Trophoblast cell (in vitro differentiated cells and primary cell): Measurements from ENCODE around the gene SST.

ENCODE experiments used
- DNase-seq, 2 donors: peaks; one replicate each; pipeline ENCODE4 v3.0.0-alpha.2; 2016
- H2AFZ ChIP-seq: 2 replicates; pipeline ENCODE4 v1.6.1; 2013; ENCODE audit warnings: low read length, moderate library complexity, mild to moderate bottlenecking; ENCODE audit not compliant: insufficient read depth, poor library complexity
- H2AK5ac ChIP-seq: 2 replicates; pipeline ENCODE4 v1.6.1; 2013; ENCODE audit warnings: mild to moderate bottlenecking, low read length
- H2BK120ac ChIP-seq: 2 replicates; pipeline ENCODE4 v1.6.1; 2013; ENCODE audit warnings: low read length, mild to moderate bottlenecking, moderate library complexity; ENCODE audit not compliant: insufficient read depth, poor library complexity
- H2BK12ac ChIP-seq: 2 replicates; pipeline ENCODE4 v1.6.1; 2013; ENCODE audit warnings: mild to moderate bottlenecking, low read length, moderate library complexity
- H2BK5ac ChIP-seq: 2 replicates; pipeline ENCODE4 v1.6.1; 2013; ENCODE audit warnings: low read length, low read depth, moderate library complexity, mild to moderate bottlenecking; ENCODE audit not compliant: poor library complexity
- H3K14ac ChIP-seq: 2 replicates; pipeline ENCODE4 v1.6.1; 2013; ENCODE audit warnings: mild to moderate bottlenecking, low read length
- H3K18ac ChIP-seq: 2 replicates; pipeline ENCODE4 v1.6.1; 2013; ENCODE audit warnings: mild to moderate bottlenecking, low read length
- H3K23ac ChIP-seq: 2 replicates; pipeline ENCODE4 v1.6.1; 2013; ENCODE audit warnings: low read length
- H3K27ac ChIP-seq: 2 replicates; pipeline ENCODE4 v1.5.1; 2013; ENCODE audit warnings: low read depth, mild to moderate bottlenecking, inconsistent platforms, low read length, moderate library complexity
- H3K27me3 ChIP-seq: 2 replicates; pipeline ENCODE4 v1.6.1; 2013; ENCODE audit warnings: inconsistent platforms, mild to moderate bottlenecking, low read length, moderate library complexity; ENCODE audit not compliant: insufficient read depth
- H3K36me3 ChIP-seq, 2 experiments: 1 replicate in 1 of 2; 2 replicates in 1 of 2; pipeline ENCODE4 v1.6.1; 2013; ENCODE audit warnings: low read length in 2 of 2, mild to moderate bottlenecking in 2 of 2, moderate library complexity in 1 of 2; ENCODE audit not compliant: insufficient read depth in 2 of 2, control insufficient read depth in 1 of 2
- H3K4ac ChIP-seq: 2 replicates; pipeline ENCODE4 v1.6.1; 2013; ENCODE audit warnings: low read depth, mild to moderate bottlenecking, low read length, moderate library complexity
- H3K4me1 ChIP-seq, 2 experiments: 1 replicate in 1 of 2; 2 replicates in 1 of 2; pipeline ENCODE4 v1.6.1; 2013; ENCODE audit warnings: low read length in 2 of 2, mild to moderate bottlenecking in 2 of 2, moderate library complexity in 1 of 2; ENCODE audit not compliant: insufficient read depth in 2 of 2, control insufficient read depth in 1 of 2
- H3K4me2 ChIP-seq: 2 replicates; pipeline ENCODE4 v1.6.1; 2013; ENCODE audit warnings: inconsistent platforms, mild to moderate bottlenecking, low read length, moderate library complexity
- H3K4me3 ChIP-seq: 2 replicates; pipeline ENCODE4 v1.5.1; 2013; ENCODE audit warnings: mild to moderate bottlenecking, low read depth, low read length, inconsistent platforms
- H3K79me1 ChIP-seq: one replicate; pipeline ENCODE4 v1.6.1; 2013; ENCODE audit warnings: low read length
- H3K79me2 ChIP-seq: 2 replicates; pipeline ENCODE4 v1.6.1; 2013; ENCODE audit warnings: low read length, mild to moderate bottlenecking; ENCODE audit not compliant: control insufficient read depth, insufficient read depth, poor library complexity
- H3K9ac ChIP-seq: 2 replicates; pipeline ENCODE4 v1.6.1; 2013; ENCODE audit warnings: mild to moderate bottlenecking, low read length
- H3K9me3 ChIP-seq: 2 replicates; pipeline ENCODE4 v1.6.1; 2013; ENCODE audit warnings: low read depth, mild to moderate bottlenecking, control low read depth, inconsistent platforms, low read length; ENCODE audit not compliant: insufficient read depth
- H4K12ac ChIP-seq: 2 replicates; pipeline ENCODE4 v1.6.1; 2013; ENCODE audit warnings: low read depth, mild to moderate bottlenecking, low read length, moderate library complexity
- H4K8ac ChIP-seq: 2 replicates; pipeline ENCODE4 v1.6.1; 2013; ENCODE audit warnings: low read depth, mild to moderate bottlenecking, low read length, moderate library complexity
- H4K91ac ChIP-seq: one replicate; pipeline ENCODE4 v1.6.1; 2013; ENCODE audit warnings: low read depth, mild to moderate bottlenecking, low read length, moderate library complexity
- WGBS: extraction: QIAGEN DNeasy Blood & Tissue Kit; methylation state at CpG from one replicate; pipeline ENCODE4 v1.1.7; 2013; ENCODE audit warnings: missing lambda C conversion rate; ENCODE audit not compliant: insufficient read length, insufficient coverage; ENCODE audit errors: extremely low coverage; 5-methylcytosine and 5-hydroxymethylcytosine counted together

Gene SST

DNA sequence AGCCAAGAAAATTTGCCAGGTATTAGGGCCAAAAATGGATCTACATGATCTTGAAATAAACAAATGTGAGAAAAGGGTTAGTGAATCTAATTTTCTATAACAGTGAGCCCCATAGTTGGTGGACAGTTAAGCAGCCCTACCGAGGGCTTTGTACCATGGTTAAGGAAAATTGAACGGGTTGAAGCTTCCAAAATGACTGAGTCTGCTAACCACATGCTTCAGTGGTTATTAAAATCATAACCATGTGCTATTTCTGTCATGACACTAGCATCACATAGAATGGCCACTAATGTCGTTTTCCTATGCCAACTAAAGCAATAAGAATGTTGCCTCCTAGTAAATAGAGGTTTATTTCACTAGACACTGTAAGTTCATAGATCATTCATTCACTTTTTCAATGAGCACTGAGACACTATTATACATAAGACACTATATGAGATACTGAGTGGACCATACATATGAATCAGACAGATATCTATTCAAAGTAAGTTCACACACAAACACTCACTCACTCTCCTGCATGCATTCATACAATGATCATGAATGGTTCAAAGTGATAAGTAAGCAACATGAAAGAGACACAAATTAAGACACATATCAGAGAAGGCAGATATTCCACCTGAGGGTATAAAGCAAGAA, 4.3 kb downstream of the SST start:
- Histone ChIP-seq H3K4ac (no peak overlapping the region), H3K4me2 (no peak overlapping the region), H3K27me3 (no peaks in the 10 kb centered on the region), H2AK5ac (no peak overlapping the region), H3K4me3 (no peak overlapping the region), H3K4me1 (peaks cover 2 to 4% of the 10 kb centered on the region in 2 experiments), H3K23ac (no peak overlapping the region), H4K12ac (no peak overlapping the region), H3K79me1 (no peaks in the 10 kb centered on the region), H2BK12ac (no peak overlapping the region), H3K14ac (no peak overlapping the region), H3K18ac (no peak overlapping the region), H2AFZ (no peak overlapping the region), H3K79me2 (no peaks in the 10 kb centered on the region), H4K91ac (no peak overlapping the region), H2BK5ac (no peak overlapping the region), H3K9ac (no peak overlapping the region), H3K36me3 (no peaks in the 10 kb centered on the region), H4K8ac (no peak overlapping the region), H3K27ac (no peak overlapping the region), H2BK120ac (no peak overlapping the region), H3K9me3 (no peaks in the 10 kb centered on the region)
- no peak for DNase-seq
- no CpG with 5 or more reads among the region's 3 CpGs for WGBS

GRCh38 chr3:187665010-187665409, 5.2 kb downstream of the SST start:
- H3K79me1 ChIP-seq, result no peaks in the 10 kb centered on the region

DNA sequence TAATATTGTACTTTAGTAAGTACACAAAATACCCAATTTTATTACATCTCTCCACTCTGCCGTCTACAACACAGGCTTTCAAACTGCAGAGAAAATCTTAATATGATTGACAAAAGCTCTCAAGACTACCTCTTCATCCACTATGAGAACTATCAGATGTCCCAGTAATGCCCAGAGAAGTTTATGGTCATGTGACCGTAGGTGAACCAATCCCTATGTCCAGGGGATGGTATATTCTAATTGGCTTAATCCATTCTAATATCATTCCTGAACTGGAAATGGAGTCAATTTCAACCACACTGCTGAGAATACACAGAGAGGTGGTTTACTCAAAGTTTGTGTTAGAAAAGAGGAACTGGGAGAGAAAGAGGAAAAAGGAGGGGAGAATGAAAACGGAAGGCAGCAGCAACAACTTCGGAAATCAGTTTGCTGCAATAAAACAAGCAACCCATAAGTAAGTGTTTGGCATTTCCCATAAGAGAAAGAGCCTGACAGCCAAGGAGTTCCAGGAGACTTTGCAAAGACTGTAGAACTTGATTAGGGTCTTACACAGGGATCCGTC, 7.3 kb downstream of the SST start:
- Histone ChIP-seq H2AK5ac (no peak overlapping the region), H2BK12ac (no peak overlapping the region), H3K79me2 (no peaks in the 10 kb centered on the region), H3K4me1 (no peaks in the 10 kb centered on the region), H2BK120ac (no peak overlapping the region), H3K27ac (no peak overlapping the region), H3K4ac (no peak overlapping the region), H3K36me3 (no peaks in the 10 kb centered on the region), H3K9ac (no peak overlapping the region), H3K4me2 (no peak overlapping the region), H3K18ac (no peak overlapping the region), H3K27me3 (no peaks in the 10 kb centered on the region), H2BK5ac (no peak overlapping the region), H3K79me1 (no peaks in the 10 kb centered on the region), H3K4me3 (no peak overlapping the region), H3K14ac (no peak overlapping the region), H4K8ac (no peak overlapping the region), H4K12ac (no peak overlapping the region), H4K91ac (no peak overlapping the region), H3K23ac (no peak overlapping the region), H3K9me3 (no peaks in the 10 kb centered on the region), H2AFZ (no peak overlapping the region)
- no CpG with 5 or more reads among the region's 5 CpGs for WGBS
- DNase-seq, result no peak

More at GRCh38 chr3:187665010-187665409, 5.2 kb downstream of the SST start:
- Histone ChIP-seq H3K23ac (no peak overlapping the region), H2BK12ac (no peak overlapping the region), H2AFZ (no peak overlapping the region), H3K4me3 (no peak overlapping the region), H3K9ac (no peak overlapping the region), H3K27me3 (no peaks in the 10 kb centered on the region), H2AK5ac (no peak overlapping the region), H3K9me3 (no peaks in the 10 kb centered on the region), H3K36me3 (no peaks in the 10 kb centered on the region), H3K18ac (no peak overlapping the region), H2BK5ac (no peak overlapping the region), H4K8ac (no peak overlapping the region), H3K4ac (no peak overlapping the region), H3K14ac (no peak overlapping the region), H3K4me2 (no peak overlapping the region), H4K91ac (no peak overlapping the region), H3K27ac (no peak overlapping the region), H3K4me1 (peaks cover 0 to 1% of the 10 kb centered on the region in 2 experiments), H4K12ac (no peak overlapping the region), H2BK120ac (no peak overlapping the region), H3K79me2 (no peaks in the 10 kb centered on the region)
- DNase-seq, result no peak

DNA sequence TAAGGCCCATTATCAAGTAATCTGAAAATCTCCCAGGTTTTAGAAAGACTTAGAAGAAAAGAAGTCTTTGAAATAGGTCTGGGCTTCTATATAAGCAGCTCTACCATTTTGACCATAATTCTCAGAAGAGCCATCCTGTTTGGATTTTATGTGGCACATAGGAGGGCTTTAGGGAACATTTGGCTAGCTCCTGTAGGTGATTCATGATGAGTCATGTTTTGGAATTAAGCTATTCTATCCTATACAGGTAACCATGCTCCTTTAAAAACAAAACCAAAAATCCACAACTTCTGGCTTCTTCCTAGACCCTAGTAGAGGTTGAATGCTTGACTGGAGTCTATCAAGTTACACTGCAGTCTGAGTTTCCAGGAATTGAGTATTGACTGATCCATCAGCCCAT, 8.9 kb downstream of the SST start:
- no peaks in the 10 kb centered on the region for H3K36me3 ChIP-seq
- H3K4ac ChIP-seq, result no peak overlapping the region
- no peak overlapping the region for H2BK12ac ChIP-seq
- H2BK5ac ChIP-seq, result no peak overlapping the region
- H3K4me2 ChIP-seq, result no peak overlapping the region
- no peak overlapping the region for H4K8ac ChIP-seq
- H4K91ac ChIP-seq, result no peak overlapping the region
- H3K4me3 ChIP-seq, result no peak overlapping the region
- no peak overlapping the region for H4K12ac ChIP-seq
- no peak overlapping the region for H3K27ac ChIP-seq
- no peaks in the 10 kb centered on the region for H3K79me1 ChIP-seq
- H3K9me3 ChIP-seq, result no peaks in the 10 kb centered on the region
- no peak overlapping the region for H2AK5ac ChIP-seq
- no peak overlapping the region for H2AFZ ChIP-seq
- no peaks in the 10 kb centered on the region for H3K27me3 ChIP-seq
- H3K4me1 ChIP-seq, result no peaks in the 10 kb centered on the region
- H3K9ac ChIP-seq, result no peak overlapping the region
- no peak overlapping the region for H2BK120ac ChIP-seq
- peak in 1 of 2 donors; percentile 35 for DNase-seq
- no peak overlapping the region for H3K23ac ChIP-seq
- H3K79me2 ChIP-seq, result no peaks in the 10 kb centered on the region
- H3K18ac ChIP-seq, result no peak overlapping the region
- H3K14ac ChIP-seq, result no peak overlapping the region
